Measurements from ENCODE around the gene RAB18. TPM values are rescaled to one million over a fixed set of nuclear protein-coding genes. Genes with fewer than 3 reads are reported as not detected.

Gene RAB18
- total RNA-seq: 21.3 and 22.9 TPM in 2 replicates

DNA sequence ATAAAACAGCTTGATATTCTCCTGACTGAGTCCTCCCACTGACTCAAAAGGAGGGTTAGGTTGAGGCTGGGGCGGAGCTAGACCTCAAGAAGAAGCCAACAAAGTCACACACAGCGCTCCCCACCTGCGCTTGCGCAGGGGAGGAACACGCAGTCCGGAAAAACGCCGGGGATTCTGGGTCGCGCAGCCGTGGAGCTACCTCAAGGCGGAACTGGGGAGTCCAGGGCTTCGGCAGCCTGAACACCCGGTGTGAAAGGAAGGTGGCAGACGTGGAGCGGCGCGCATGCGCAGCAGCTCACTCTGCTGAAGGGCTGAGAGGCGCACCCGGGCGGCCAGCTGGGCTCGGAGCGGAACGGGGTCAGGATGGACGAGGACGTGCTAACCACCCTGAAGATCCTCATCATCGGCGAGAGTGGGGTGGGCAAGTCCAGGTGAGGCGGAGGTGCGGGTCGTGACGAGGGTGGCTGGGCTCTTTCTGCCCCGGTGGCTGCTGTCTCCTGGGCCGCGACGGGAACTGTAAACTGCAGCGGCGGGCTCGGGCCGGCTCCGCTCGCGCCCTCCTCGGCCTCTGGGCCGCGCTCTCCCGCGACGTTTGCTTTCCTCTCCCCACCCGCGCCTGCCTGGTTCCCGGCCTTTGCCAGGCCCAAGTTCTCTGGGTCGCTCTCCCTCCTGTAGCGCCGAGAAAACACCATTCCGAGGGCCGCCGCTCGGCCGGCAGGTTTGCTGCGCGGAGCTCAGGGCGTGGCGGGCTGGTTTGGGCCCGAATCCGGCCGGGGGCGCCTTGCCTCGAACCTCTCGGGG lies at the start of gene RAB18:
RAB18 (plus strand) TSS at position 298 of the 801 bp plus-strand sequence; CDS start at position 364, 66 bp downstream.

Other genes starting within 250 kb of the RAB18 start
- 0.98 and 3.0 TPM in 2 replicates for gene MKX, start 241.5 kb downstream of the RAB18 start, total RNA-seq

Data from mesangial cell (primary cell).